Epithelial cell of esophagus (primary cell): ENCODE results near the gene CPT1C.

Experiments
- DNase-seq: peaks from one replicate; pipeline ENCODE4 v3.0.0; 2010; ENCODE audit warnings: low read depth
- H3K4me3 ChIP-seq: 2 replicates; pipeline ENCODE4 v1.5.1; 2011; ENCODE audit warnings: mild to moderate bottlenecking, low read length, control low read depth
- CTCF ChIP-seq: IDR thresholded peaks from 2 replicates; pipeline ENCODE4 v1.5.1; 2011; ENCODE audit warnings: low read depth, mild to moderate bottlenecking, low read length, control low read depth, inconsistent platforms; ENCODE audit not compliant: insufficient read depth; ENCODE audit errors: missing control alignments

The CPT1C gene

DNA sequence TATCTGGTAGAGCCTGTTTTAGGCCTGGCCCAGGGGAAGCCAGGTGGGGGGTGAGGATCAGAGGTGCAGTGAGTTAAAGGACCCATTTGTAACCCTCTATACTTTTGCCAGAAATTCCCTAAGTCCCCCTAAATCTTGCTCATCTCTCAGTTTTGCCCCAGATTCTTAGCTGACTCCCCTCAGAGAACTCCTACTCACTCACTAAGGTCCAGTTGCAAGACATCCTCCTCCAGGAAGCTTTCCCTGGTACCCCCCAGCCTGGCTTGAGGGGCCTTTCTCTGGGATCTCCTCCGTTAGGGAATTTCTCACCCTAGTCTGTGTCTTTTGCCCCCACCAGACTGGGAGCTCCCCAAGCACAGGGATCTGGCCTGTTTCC, 70.3 kb downstream of the CPT1C start:
- no peak overlapping the region for H3K4me3 ChIP-seq
- TF ChIP-seq CTCF, result no peak
- DNase-seq, result no peak

DNA sequence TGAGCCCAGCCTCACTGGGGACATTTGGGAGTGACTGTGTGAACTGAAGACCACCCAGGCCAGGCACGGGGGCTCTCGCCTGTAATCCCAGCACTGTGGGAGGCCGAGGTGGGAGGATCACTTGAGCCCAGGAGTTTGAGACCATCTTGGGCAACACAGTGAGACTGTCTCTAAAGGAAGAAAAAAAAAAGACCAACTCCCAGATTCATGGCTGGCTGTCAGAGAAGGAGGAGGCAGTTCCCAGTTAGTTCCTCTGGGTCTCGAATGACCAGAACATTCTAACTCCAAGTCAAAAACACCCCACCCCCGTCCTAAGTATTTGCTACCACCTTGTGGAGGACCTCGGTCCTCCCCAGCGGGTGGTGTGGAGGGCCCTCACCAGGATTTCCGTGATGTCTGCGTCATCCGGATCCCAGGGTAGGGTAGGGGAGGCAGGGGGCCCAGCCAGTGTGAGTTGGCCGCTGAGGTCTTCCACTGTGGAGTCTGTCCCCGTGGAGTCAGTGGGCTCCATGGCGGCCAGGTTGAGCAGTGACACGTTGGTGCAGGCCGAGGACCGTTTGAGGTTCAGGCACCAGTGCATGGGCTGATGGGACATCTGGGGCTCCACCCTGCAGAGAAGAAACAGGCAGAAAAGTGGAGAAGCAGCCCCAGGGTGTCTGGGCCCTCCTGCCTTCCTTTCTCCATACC, 70.9 kb downstream of the CPT1C start:
- no peak overlapping the region for H3K4me3 ChIP-seq
- no peak for DNase-seq
- peak; percentile 10 for TF ChIP-seq CTCF

- no peak for TF ChIP-seq CTCF
- no peak for DNase-seq
- no peak within 1 kb of the TSS for H3K4me3 ChIP-seq
These were observed 72.3 kb downstream of the CPT1C start, which contains the start of gene TSKS for GRCh38 chr19:49763230-49763629. TSS of gene TSKS (minus strand) at chr19:49763306. CDS start at chr19:49763247, 59 bp downstream.
